ENCODE measurements around the gene BTBD19. TPM values are rescaled to one million over a fixed set of nuclear protein-coding genes. Genes with fewer than 3 reads are reported as not detected.

BTBD19 gene
- total RNA-seq, 1 experiment from 2014 or later = 4.0 TPM

DNA sequence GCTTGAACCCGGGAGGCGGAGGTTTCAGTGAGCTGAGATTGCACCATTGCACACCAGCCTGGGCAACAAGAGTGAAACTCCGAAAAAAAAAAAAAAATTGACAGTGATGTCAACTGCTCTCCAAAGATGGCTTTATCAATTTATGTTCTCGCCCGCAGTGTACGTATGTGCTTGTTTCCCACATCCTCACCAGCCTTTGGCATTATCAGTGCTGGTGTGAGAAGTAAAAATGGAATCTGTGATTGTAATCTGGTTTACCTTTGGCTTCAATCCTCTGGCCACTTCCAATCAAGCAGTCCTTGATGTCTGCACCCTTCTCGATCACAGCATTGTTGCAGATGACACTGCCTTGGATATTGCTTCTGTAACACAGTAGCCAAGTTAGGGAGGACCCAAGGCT is 49.1 kb downstream of the BTBD19 start:
- no peaks in the 10 kb centered on the region for H3K9me3 ChIP-seq (replicated peaks)
- 0 out of 2 replicates have a peak, but pooled peaks cover 3% of the 10 kb centered on the region for H3K36me3 ChIP-seq
- H3K4me3 ChIP-seq = no peak overlapping the region
- no peak overlapping the region for H3K27ac ChIP-seq
- DNase-seq (ENCODE audit: low read depth in 1 of 2, low spot score in 2 of 2) = no peak
- H3K4me1 ChIP-seq (replicated peaks) = peaks cover 16% of the 10 kb centered on the region
- no peaks in the 10 kb centered on the region for H3K27me3 ChIP-seq (replicated peaks)

DNA sequence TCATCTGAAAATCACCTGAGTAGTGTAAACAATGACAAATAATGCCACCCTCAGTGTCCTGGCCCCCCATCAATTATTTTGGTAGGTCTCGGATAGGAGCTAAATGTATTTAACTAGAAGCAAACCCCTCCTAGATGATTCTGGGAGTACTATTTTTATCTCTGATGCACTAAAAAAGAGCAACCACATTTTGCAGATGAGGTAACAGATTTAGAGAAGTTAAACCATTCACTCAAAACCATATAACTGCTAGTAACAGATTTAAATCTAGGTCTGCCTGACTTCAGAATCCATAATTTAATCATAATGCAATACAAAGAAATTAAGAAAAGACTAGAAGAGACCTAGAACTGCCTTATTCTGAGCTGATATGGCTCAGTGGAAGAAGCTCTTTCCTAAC is 52.0 kb downstream of the BTBD19 start:
- no peaks in the 10 kb centered on the region for H3K9me3 ChIP-seq (replicated peaks)
- peaks cover 3% of the 10 kb centered on the region; the same call in 1 of the 2 replicates for H3K36me3 ChIP-seq
- H3K4me1 ChIP-seq (replicated peaks) = peaks cover 16% of the 10 kb centered on the region
- no peak overlapping the region for H3K4me3 ChIP-seq
- no peak overlapping the region for H3K27ac ChIP-seq
- no peaks in the 10 kb centered on the region for H3K27me3 ChIP-seq (replicated peaks)
- DNase-seq (ENCODE audit: low read depth in 1 of 2, low spot score in 2 of 2) = no peak

- peaks cover 2% of the 10 kb centered on the region; the same call in 1 of the 2 replicates for H3K36me3 ChIP-seq
- H3K4me3 ChIP-seq = no peak overlapping the region
- peaks cover 16% of the 10 kb centered on the region for H3K4me1 ChIP-seq (replicated peaks)
- no peaks in the 10 kb centered on the region for H3K27me3 ChIP-seq (replicated peaks)
- peak in 1 of 2 experiments; percentile 26 for DNase-seq (ENCODE audit: low read depth in 1 of 2, low spot score in 2 of 2)
- no peaks in the 10 kb centered on the region for H3K9me3 ChIP-seq (replicated peaks)
- no peak overlapping the region for H3K27ac ChIP-seq
Measured at GRCh38 chr1:44860891-44861425, 52.6 kb downstream of the BTBD19 start.

GRCh38 chr1:44862829-44863401 is 54.6 kb downstream of the BTBD19 start:
- peaks cover 16% of the 10 kb centered on the region for H3K4me1 ChIP-seq (replicated peaks)
- no peak for DNase-seq (ENCODE audit: low read depth in 1 of 2, low spot score in 2 of 2)
- no peaks in the 10 kb centered on the region for H3K9me3 ChIP-seq (replicated peaks)
- peaks cover 2% of the 10 kb centered on the region; the same call in 1 of the 2 replicates for H3K36me3 ChIP-seq
- H3K27me3 ChIP-seq (replicated peaks) = no peaks in the 10 kb centered on the region
- no peak overlapping the region for H3K4me3 ChIP-seq
- H3K27ac ChIP-seq = no peak overlapping the region

Other genes with a start within 250 kb of the BTBD19 start
- gene TMEM53, start 134.0 kb upstream of the BTBD19 start, total RNA-seq (2014; rRNA removed; shearing (Covaris generic)) = 1.6 and 17.2 TPM in 2 replicates
- not detected in 2 replicates for gene ARMH1, start 133.8 kb upstream of the BTBD19 start, total RNA-seq (2014; rRNA removed; shearing (Covaris generic))
- gene RNU5D-1, start 77.4 kb upstream of the BTBD19 start, total RNA-seq (2014; rRNA removed; shearing (Covaris generic)) = not detected in 2 replicates
- gene KIF2C, start 68.7 kb upstream of the BTBD19 start, total RNA-seq (2014; rRNA removed; shearing (Covaris generic)) = 74.7 and 82.1 TPM in 2 replicates
- gene RPS8, start 33.0 kb upstream of the BTBD19 start, total RNA-seq (2014; rRNA removed; shearing (Covaris generic)) = 1,737 and 1,982 TPM in 2 replicates
- not detected in 2 replicates for gene BEST4, start 20.4 kb upstream of the BTBD19 start, total RNA-seq (2014; rRNA removed; shearing (Covaris generic))
- gene PLK3, start 8.1 kb upstream of the BTBD19 start, total RNA-seq (2014; rRNA removed; shearing (Covaris generic)) = 7.0 and 9.6 TPM in 2 replicates
- gene DYNLT4, start 1.2 kb upstream of the BTBD19 start, total RNA-seq (2014; rRNA removed; shearing (Covaris generic)) = not detected in 2 replicates
- gene PTCH2, start 34.7 kb downstream of the BTBD19 start, total RNA-seq (2014; rRNA removed; shearing (Covaris generic)) = 1.0 and 1.5 TPM in 2 replicates
- gene EIF2B3, start 178.1 kb downstream of the BTBD19 start, total RNA-seq (2014; rRNA removed; shearing (Covaris generic)) = 66.5 and 67.4 TPM in 2 replicates
- 16.4 and 30.4 TPM in 2 replicates for gene HECTD3, start 202.8 kb downstream of the BTBD19 start, total RNA-seq (2014; rRNA removed; shearing (Covaris generic))
- gene UROD, start 203.7 kb downstream of the BTBD19 start, total RNA-seq (2014; rRNA removed; shearing (Covaris generic)) = 91.3 and 114 TPM in 2 replicates